ENCODE data around the gene GALNT16.

DNA sequence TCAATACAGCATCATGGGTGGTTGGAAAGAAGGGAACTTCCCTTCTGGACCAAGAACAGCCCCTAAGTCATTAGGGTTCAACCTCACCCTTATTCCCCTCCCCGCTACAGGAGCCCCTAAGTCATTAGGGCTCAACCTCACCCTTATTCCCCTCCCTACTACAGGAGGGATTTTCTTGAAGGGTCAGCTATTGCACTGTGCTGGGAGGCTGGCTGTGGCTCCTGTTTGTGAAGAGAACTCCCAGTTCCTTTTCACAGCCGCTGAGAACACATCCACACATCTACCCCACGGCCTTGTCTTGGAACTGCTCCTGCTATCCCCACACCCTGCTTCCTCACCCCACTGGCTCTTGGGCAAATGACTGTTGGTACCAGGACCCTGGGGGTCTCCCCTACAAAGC is 93.2 kb downstream of the GALNT16 start:
- TF ChIP-seq, protein P1, sequence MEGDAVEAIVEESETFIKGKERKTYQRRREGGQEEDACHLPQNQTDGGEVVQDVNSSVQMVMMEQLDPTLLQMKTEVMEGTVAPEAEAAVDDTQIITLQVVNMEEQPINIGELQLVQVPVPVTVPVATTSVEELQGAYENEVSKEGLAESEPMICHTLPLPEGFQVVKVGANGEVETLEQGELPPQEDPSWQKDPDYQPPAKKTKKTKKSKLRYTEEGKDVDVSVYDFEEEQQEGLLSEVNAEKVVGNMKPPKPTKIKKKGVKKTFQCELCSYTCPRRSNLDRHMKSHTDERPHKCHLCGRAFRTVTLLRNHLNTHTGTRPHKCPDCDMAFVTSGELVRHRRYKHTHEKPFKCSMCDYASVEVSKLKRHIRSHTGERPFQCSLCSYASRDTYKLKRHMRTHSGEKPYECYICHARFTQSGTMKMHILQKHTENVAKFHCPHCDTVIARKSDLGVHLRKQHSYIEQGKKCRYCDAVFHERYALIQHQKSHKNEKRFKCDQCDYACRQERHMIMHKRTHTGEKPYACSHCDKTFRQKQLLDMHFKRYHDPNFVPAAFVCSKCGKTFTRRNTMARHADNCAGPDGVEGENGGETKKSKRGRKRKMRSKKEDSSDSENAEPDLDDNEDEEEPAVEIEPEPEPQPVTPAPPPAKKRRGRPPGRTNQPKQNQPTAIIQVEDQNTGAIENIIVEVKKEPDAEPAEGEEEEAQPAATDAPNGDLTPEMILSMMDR (IDR thresholded peaks at IDR 0.05) = no peak
- TF ChIP-seq EZH2phosphoT487 (IDR thresholded peaks at IDR 0.05) (no peak), EZH2 (IDR thresholded peaks at IDR 0.05) (no peak)
